HG03342 (cell line): ENCODE results near the gene ARHGAP42.

ENCODE experiments used
- ATAC-seq: cut with Tn5 transposase; IDR thresholded peaks from one replicate; pipeline ENCODE4 v1.9.1; 2021; ENCODE audit warnings: mild to moderate bottlenecking, moderate library complexity; ENCODE audit not compliant: unreplicated experiment

Gene ARHGAP42

DNA sequence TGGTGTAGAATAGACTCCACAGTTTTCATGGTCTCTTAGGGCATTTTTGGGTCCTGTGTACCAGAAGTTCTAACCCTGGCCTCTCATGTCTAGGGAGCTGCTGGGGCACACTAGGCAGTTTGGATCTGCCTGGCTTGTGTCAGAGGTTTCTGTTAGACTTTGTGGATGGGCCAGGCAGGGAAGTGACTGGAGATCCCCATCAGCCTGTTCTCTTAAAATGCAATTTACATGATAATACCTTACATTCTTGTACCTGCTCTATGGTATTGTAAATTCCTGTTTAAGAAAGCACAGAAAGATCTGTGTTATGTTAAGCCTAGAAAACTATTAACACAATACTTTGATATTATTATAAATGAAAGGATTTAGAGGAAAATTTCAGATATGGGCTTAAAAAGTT is 104.0 kb downstream of the ARHGAP42 start:
- no peak for ATAC-seq

DNA sequence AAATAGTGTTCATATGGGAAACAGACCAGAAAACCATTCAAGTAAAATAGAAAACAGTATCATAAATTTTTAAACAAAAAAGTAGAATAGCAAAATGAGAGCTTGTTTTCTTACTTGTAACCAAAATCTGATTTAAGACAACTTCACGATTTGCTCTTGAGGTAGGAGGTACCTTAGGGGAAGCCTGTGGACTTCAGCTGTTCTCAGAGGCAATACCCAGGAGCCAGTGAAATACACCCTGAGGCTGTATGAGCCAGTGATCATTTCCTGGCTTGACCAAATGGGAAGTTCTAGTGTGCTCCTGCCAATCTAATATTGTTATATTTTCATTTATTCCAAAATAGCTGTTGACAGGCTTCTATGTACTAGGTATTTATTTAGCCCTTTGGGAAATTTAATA is 104.8 kb downstream of the ARHGAP42 start:
- no peak for ATAC-seq

DNA sequence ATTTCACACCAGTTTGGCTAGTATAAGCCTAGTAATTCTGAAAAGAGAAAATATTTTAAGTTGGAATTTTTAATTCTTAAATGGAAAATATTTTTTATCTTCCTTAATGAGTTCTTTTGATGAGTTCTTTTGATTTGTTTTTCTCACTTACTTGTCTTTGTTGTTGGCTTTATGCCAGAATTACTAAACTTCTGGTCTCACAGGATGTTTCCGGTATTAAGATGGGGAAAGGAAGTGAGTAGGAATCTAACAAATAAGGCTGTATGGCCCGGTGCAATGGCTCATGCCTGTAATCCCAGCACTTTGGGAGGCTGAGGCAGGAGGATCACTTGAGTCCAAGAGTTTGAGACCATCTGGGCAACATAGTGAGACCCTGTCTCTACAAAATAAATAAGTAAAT is 106.4 kb downstream of the ARHGAP42 start:
- ATAC-seq = no peak

DNA sequence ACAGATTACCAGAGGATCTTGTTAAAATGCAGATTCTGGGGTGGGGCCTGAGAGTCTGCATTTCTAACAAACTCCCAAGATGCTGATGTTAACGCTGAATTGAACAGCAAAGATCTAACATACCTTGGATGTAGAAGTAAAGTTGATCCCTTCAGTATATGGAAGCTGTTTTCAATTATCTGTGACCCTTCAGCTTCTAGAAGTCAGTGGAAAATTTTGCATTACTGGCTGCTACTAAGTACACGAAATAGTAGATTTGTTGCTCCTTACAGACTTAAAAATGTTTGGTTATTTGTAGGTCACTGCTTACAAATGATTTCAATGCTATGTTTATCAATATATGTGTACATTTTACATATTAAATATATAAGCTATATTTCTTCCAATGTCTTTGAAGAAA is 107.4 kb downstream of the ARHGAP42 start:
- no peak for ATAC-seq

DNA sequence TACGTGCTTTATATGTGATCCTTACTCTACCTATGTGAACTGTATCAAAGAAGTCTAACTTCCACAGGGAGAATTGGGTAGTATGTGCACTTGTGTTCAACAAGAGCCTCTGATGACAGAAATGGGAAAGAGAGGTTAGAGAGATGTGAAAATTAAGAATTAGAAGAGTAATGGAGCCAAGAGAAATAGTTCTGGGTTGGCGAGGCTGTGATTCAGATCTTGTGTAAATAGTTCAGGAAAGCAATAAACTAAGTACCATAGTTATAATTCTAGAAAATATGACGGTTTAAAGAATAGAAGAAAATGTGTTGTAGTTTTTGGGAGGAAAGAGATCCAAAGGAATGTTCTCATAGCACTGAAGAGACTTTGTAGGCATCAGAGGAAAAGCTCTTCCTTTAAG is 112.4 kb downstream of the ARHGAP42 start:
- ATAC-seq = no peak

DNA sequence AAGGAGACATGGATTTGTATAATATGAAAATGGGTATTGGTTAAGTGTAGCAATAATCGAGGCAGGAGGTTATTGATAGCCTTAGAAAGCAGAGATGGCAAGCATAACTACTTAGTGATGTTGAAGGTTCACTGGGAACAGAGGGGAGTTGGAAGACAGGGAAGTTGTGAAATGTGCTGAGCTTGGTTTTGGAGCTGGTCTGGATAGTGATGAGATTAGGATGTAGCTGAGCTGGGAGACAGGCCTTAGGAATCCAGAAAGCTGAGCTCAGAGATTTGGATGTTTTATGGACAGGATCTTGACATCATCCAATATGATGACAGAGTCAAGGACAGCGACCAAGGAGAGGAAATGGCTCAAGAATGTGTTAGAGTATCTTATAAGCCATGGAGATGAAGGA is 113.1 kb downstream of the ARHGAP42 start:
- no peak for ATAC-seq

DNA sequence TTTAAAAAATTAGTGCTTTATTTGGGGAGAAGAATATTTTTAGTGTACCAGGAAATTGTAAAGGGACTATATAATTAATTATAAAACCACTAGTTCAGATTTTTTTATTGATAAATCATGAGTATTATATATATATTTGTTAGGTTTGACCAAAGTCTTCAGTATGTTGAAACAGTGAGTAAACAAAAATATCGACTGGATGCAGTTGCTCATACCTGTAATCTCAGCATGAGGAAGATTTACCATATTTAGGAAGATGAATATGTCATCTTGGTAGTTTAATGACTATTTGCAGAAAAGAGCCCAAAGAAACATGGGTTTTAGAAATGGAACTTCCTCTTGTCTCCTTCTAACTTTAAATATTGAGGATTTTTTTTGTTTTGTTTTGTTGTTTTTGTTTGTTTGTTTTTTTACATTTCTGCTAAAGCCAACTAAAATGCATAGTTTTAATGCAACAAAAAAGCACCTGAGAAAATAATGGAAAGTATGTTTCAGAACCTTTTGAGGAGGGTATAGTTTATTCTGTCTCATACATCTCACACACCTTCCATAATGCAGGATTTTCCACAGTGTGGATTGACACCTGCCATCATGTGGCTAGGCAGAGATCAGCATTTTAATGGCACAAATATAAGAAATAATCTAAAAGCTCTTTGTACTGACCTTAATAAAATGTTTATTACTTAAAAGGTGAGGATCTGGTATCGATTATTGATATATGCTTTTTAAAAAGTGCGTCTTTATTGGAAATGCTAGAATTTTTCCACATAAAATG is 114.3 kb downstream of the ARHGAP42 start:
- ATAC-seq = no peak

DNA sequence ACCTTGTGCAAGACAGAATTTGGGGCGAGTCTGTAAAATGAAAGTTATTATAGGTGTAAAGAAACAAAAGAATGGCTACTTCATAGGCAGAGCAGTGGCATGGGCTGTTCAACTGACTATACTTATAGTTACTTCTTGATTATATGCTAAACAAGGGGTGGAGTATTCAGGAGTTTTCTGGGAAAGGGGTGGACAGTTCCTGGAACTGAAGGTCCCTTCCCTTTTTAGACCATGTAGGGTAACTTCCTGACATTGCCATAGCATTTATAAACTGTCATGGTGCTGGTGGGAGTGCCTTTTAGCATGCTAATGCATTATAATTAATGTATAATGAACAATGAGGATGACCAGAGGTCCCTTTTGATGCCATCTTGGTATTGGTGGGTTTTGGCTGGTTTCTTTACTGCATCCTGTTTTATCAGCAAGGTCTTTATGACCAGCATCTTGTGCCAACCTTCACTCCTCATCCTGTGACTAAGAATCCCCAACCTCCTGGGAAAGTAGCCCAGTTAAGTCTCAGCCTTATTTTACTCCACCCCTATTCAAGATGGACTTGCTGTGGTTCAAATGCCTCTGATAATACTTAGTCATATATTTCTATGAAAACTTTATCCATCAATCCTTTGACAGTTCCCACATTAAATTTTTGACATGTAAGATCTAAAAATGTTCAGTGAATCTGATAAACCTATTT is 118.6 kb downstream of the ARHGAP42 start:
- no peak for ATAC-seq

DNA sequence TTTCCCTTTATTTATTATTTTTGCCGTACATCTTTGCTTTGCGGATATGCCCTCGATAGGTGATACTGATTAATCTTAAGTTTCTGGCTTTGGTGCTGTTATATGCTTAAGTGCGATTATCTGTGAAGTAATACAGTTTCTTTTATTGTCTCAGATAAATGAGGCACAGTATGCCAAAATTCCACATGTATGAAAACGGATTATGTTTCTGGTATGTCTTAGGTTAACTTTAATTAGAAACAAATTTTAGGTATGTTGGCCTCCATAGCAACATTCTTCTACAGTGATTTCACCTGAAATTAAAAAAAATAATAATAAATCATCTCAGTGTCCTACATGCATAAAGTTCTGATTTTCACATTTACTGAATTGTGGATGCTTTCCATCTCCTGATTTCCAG is 119.2 kb downstream of the ARHGAP42 start:
- ATAC-seq = no peak

DNA sequence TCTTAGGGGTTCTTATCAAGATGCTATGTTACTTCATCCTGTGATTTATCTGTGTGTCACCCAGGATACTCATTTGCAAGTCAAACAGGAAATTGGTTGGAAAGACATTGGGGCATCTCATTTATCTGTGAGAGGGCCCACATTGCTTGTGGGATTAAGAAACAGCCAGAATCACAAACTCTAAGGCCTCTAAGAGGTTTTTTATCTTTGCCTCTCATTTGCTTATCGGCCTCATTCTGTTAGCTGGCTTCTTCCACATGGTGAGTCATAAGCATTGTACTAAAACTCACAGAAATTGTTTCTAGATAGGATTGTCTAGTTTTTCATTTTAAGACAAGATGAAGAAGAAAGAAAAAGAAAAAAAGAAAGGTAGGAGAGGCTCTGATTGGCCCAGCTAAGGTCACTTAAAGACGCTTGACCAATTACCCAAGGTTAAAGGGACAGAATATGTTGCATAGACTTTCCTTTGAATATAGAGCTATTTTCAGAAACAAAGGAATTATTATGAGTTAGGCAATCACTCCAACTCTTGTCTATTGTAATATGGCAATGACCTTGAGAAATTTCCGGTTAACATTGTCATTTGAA is 121.9 kb downstream of the ARHGAP42 start:
- ATAC-seq = no peak

DNA sequence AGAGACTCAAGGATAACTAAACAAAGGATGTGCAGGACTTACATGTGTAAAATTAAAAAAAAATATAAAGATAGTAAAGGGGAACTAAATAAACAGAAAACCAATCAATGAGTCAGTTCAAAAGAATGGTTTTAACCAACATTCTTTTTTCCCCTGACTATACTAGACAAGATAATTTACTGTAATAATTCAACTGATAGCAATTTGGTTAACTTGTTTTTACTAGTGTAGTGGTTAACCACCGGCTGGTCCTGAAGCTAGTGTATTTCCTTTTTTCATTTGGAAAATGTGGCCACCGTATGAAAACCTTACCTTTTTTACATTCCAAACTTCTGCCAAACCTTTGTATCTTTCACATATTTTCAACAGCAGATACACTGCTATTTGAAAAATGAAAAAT is 123.1 kb downstream of the ARHGAP42 start:
- ATAC-seq = no peak

DNA sequence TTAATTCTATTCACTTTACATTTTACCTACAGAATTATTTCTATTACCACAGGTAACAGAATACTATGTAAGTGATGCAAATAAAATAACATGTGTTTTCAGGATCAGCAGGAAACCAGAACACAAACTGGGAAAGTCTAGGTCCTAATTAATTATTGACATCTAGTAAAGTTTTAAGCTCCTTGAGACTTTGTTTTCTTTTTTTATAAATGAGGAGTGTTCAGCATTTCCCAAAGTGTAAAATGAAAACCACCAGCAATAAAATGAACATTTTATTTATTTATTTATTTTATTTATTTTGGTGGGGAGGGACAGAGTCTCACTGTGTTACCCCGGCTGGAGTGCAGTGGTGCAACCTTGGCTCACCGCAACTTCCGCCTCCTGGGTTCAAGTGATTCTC is 123.6 kb downstream of the ARHGAP42 start:
- no peak for ATAC-seq

DNA sequence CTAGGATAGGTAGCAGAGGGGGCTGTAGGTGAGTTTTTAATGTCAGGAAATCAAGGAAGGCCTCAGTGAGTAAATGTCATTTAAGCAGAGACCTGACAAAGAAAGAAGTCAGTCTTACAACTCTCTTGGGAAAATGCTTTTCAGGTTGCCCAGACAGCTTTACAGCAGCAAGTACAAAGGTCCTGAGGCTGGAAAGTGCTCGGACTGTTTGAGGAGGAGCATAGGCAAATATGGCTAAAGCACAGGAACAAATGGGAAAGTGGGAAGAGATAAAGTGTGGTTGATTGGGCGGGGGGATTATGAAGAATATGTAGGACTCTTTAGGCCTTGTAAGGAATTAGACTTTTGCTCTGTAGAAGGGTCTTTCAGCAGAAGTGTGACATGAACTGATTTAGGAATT is 125.4 kb downstream of the ARHGAP42 start:
- ATAC-seq = no peak

DNA sequence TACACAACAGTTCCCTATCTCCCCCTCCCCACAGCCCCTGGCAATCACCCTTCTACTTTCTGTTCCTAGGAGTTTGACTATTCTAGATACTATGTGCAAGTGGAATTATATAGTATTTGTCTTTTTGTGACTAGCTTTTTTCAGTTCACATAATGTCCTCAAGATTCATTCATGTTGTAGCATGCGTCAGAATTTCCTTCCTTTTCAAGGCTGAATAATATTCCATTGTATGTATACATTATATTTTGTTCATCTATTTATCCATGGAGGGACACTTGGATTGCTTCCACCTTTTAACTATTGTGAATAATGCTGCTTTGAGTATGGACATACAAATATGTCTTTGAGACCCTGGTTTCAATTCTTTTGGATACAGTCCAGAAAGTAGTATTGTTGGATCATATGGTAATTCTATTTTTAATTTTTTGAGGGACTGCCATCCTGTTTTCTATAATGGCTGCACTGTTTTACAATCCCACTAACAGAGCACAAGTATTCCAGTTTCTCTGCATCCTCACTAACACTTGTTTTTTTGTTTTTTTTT is 128.8 kb downstream of the ARHGAP42 start:
- no peak for ATAC-seq

DNA sequence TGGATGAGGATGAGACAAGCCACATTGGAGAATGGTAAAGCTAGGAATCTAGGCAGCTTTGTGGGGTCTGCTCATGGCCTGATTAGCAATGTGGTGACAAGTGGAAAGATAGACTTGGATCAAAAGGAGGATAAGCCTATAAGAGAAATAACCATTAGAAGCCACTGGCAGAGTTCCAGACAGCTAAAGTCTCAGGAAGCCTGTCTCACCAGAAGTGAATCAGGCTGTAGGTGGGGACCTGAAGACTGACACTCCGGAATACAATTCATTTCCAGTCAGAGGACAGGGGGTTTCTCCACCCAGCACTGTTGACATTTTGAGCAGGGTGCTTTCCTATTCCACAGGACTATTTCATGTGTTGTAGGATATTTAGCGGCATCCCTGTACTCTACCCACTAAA is 129.7 kb downstream of the ARHGAP42 start:
- ATAC-seq = no peak

DNA sequence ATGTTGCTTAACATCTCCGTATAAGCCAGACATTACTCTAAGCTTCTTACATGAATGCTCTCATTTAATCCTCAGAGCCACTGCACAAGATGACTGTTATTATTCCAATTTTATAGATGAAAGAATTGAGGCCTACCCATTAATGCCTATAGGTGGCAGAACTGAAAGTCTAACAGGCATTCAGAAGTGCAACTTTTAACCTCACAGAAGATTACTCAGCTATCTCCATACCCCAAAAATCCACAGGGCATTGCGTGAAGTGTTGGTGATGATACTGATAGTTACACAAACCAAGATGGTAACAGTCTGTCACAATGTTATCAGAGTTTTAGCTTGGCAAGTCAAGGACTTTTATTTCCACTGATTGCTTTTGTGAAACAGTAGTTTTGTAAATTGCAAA is 130.5 kb downstream of the ARHGAP42 start:
- no peak for ATAC-seq

DNA sequence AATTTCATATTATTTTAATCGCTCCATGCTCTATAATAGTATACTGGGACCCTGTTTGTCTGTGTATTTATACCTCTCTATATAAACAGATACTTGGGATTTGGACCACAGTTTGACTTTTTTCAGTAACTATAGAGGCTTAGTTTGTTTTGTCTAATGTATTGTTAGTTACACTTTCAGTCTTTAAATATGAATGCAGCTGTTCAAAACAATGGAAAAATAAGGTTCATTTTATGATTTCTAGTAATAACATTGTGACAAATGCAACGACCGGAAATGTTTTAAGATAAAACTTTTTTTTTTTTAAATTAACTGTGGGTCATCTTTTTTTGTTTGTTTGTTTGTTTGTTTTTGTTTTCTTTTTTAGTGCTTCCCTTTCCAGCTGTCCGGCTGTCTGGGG is 133.5 kb downstream of the ARHGAP42 start:
- no peak for ATAC-seq

DNA sequence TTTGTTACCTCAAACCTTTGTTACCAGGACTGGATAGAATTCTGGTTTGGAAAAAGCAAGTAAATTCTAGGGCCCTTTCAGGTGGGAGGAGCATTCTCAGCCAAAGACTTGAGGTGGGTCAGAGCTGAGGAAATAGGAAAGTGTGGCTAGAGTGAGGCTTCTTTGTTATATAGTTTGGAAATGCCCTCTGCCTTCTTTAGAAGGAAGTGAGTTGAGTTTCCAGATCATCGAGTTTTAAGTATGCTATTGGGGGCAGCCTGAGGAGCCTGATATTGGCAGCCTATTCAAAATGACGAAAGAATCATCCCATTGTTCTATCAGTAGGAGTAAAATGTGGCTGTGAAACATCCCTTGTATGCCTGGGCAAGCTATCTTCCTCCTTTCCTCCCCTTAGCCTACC is 134.1 kb downstream of the ARHGAP42 start:
- no peak for ATAC-seq

DNA sequence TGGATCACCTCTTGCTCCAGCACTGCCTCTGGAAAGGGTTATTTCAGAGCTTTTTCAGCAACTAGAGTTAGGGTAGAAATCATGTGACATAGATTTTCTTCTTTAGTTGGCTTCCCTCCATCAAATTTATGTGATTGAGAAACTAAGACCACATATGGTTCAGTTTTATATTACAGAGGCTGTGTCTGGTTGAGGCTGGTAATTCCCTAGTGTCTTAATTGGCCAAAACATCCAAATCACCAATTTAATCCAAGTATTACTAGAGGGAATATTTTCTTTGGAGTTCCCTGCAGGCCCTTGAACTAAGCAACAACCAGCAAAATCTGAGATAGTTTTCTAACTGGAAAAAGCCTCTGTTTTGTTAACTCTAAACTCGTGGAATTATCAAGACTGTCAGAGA is 136.3 kb downstream of the ARHGAP42 start:
- ATAC-seq = no peak

DNA sequence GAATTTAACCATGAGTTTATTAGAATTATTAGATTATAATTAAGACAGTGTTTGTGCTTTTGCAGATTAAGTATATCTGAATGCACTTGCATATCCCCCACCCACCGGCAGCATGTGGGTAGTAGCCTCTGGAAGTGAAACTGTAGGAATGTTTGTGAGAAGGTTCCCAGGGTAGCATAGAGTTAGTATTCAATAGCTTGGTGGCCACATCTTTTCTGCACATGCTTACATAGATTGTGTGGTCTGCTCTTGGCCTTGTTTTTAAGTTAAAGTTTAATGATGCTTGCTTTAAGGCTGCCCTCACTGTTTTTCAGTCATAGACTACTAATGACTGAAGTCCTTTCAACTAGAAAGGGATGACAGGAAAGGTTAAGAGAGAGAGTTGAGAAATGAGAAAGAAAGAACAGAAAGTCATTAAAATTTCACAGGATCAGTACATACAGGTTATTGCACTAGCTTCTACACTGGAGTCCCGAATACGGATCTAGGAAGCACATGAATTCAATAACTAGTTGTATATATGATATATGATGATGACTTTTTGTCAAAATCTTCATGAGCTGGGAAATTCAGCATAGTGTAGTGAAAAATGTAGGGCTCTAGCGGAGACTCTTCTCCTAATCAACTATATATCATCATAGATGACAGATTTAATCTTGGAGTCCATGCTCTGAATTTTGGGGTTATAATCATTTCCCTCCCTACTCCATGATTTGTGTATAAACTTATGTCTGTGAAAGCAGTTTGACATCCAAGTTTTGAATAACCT is 137.1 kb downstream of the ARHGAP42 start:
- no peak for ATAC-seq

DNA sequence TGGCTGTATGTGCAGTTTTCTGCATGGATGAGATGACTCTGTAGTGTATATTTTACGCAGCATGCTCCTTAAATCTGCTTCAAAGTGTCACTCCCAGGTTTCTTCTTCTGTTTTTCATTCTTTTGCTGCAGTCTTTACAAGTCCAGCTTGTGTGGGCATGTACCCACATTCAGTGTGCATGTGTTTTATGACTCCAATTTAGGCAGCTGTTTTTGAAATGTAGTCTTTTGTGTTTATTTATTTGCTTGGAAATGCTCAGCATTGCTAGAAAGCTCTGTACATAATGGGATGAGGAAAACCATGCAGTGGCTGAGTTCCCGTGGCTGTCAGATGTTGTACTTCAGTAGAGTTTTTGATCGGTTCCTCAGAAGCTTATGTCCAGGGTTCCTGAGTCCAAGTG is 138.5 kb downstream of the ARHGAP42 start:
- no peak for ATAC-seq
